ENCODE results near the gene SOST.
A peak's percentile ranks its signal among the peaks of the same experiment; 100 is the strongest.

The SOST gene

DNA sequence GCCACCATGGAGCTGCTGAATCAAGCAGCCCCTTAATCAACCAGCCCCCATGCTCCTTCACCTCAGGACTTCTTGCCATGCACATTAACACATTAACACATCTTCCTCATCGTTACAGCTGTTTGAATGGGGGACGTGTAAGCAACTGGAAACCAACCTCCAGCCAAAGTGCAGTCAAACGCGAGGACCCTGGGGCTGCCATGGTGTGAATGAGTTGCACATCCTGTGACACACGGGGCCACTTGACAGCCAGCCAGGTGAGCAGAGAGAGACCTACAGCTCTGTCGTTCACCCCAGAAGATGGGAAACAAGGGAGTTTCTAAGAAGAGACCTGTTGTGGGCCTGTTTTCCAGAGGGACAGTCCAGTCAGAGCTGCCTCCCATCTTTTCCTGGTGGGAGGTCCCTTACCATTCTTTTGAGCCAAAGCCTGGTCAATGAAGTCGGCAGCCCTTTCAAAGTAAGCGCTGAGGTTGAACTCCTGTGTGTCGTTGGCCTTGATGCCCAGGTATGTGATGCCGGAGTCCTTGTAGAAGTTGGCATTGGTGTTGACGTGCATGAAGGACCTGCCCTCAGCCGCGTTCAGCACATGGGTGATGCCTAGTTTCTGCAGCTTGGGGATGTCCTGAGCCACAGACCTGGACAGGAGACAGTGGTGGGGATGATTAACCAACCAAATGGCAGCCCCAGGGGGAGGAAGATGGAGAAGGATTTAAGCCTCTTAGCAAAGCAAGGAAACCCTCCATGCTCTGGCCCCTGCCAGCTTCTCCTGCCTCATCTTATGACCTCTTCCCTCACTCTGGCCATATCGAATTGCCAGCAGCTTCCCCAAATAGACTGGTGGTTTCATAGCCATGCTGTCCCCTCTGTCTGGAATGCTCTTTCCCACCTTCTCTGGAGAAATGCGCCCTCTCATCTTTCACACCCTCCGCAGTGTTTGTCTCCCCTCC lies 16.0 kb upstream of the SOST start:
- no peak for DNase-seq

DNA sequence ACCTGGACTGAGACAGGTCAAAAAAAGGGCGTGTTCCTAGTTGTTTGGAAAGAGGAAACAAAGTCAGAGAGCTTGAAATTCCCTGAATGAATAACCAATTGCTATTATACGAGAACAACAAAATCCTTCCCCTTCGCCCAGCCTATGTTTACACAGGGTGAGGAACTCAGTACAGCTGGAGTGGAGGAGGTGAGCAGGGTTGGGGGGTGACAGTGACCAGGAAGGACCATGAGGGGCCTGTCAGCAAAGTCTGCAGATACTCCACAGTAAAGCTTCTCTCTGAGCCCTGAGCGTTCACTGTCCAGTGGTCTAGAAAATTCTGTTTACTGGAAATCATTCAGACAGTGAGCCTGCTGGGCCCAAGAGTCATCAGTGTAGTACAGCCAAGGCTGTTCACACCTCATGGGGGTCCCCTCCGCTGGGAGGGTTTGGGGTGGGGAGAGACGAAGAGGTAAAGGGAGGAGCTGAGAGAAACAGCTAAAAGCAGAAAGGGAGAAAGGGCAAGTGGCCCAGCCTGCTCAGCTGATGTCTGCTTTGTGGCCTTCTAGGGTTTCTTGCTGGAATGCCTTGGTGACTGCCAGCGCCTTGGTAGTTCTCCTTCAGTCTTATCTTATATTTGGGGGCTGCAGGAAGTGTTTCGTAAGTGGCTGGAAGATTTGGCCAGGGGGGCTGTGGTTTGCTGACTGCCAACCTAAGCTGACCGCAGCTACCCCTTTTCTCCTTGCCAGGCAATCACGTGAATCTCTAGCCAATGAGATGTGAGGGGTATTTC lies 14.5 kb upstream of the SOST start:
- no peak for DNase-seq

DNA sequence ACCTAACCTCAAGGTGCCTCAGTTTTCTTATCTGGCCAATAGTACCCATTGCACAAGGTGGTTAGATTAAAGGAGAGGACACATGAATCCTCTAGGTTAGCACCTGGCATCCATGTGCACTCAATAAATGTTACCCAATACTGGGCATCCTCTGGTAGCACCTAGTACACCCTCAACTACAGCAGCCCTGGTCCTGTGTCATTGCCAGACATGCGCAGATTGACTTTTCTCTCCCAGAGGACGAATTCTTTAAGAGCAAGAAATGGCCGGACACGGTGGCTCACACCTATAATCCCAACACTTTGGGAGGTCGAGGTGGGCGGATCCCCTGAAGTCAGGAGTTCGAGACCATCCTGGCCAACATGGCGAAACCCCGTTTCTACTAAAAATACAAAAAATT lies 12.9 kb upstream of the SOST start:
- DNase-seq = no peak

DNA sequence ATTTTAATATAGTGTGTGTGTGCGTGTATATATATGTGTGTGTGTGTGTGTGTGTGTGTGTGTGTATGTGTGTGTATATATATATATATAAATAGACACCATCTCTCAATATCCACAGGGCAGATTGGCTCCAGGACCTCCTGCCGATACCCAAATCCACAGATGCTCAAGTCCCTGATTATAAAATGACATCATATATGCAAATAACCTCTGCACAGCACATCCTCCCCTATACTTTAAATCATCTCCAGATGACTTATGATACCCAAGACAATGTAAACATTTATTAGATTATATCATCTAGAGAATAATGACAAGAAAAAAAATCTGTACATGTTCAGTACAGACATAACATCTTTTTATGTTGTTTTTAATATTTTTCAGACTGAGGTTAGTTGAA lies 12.4 kb upstream of the SOST start:
- DNase-seq = no peak

DNA sequence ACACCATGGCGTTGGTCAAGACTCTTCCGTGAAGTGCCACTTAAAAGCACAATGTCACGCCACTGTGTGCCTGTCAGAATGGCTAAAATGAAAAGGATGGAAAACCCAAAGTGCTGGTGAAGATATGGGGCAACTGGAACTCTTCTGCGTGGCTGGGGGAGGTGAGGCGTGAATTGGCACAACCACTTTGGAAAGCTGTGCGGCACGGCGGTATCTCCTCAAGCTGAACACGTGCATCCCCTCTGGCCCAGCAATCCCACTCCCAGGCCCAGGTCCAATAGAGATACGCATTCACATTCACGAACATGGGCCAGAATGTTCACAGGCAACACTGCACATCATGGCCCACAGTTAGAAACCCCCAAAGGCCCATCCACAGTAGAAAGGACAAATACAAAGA lies 11.3 kb upstream of the SOST start:
- no peak for DNase-seq

DNA sequence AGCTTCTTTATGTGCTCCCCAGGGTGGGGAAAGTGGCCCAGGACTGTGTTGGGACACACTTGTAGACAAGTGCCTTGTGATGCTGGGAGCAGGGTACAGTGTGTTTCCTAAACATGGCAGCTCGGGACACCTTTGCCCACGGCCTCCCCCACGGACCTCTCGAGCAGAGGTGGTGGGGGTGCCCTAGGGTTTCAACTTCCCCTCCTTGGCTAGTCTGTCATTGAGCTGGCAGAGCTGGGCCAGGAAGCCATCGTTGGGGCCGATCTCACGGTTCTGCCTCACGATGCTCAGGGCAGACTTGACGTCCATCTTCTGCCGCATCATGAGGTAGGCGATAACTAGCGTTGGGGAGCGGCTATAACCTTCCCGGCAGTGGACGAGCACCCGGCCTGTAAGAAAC lies 10.8 kb upstream of the SOST start:
- no peak for DNase-seq

DNA sequence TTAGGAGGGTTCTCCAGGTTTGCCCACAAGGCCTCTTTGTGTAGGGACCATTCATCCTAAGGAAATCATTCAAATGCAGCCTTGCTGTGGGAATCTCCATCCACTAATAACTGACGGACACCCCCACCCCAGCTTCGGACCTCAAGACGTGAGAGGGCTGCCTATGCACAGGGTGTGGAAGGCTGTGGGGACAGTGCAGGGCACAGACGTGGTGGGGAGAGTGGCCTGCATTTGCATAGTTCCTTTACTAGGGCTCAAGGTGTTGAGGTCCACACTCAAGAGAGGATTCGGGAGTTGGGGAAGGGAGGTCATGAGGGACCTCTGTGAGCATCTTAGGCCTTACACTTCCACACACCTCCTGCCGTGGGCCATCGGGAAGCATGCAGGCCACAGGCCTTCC lies 10.4 kb upstream of the SOST start:
- DNase-seq = no peak

DNA sequence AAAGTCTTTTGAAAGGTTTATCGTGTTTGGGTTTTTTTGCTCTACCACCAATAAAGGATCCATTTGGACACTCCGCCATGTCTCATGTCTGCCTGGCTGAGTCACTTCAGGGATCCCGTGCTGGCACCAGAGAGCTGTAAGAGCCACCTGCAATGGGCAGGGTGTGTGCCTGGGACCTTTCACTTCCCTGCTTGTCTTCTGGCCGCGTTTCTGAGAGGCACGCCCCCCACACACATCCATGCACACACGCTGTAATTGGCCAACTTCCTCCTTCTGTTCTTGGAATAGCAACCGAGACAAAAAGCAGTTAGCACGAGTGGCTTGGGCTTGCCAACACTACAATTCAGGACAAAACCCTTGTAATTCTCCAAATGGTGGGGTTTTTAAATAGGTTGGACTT lies 9.8 kb upstream of the SOST start:
- no peak for DNase-seq

DNA sequence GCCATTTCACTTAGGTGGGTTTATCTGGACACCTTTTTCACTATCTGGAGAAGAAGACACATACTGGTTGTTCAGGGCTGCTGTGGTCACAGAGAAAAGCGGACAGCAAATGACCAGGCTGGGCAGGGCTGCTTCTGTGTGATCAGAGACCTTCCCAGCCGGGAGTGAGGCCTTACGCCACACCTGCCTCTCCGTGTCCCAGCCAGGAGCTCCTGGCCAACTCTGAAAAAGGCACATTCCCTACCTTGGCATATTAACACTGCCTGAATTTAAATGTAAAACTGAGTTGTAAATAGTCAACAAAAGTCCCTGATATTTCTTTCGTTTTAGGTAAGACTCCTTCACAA lies 9.1 kb upstream of the SOST start:
- DNase-seq = no peak

DNA sequence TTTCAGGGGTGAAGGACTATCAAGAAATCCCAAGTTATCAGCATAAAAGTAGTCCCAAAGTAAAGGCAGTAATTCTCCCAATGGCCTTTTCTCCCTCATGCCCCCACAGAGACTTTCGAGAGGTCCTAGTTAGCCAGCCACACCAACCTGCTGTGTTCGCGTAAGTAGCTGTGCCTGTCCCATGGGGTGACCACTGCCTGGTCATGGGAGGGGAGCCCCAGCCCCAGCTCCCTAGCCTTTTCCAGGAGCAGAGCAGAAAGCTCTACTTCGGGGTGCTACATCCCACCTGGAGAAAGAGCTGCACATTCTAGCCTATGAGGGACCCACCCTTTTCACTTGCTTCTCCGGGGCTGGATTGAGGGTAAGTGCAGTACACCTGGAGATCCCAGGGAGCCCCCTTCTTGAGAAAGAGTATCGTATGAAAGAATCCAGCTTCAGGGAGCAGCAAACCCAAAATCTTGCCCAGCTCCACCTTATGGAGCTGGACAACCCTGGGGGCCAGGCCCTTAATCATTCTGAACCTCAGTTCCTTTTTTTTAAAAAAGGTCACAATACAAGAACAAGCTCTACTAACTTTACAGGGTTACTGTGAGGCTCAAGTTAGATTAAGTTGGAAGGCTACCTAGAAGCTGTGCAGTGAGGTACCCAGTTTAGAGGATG lies 8.6 kb upstream of the SOST start:
- DNase-seq = no peak

DNA sequence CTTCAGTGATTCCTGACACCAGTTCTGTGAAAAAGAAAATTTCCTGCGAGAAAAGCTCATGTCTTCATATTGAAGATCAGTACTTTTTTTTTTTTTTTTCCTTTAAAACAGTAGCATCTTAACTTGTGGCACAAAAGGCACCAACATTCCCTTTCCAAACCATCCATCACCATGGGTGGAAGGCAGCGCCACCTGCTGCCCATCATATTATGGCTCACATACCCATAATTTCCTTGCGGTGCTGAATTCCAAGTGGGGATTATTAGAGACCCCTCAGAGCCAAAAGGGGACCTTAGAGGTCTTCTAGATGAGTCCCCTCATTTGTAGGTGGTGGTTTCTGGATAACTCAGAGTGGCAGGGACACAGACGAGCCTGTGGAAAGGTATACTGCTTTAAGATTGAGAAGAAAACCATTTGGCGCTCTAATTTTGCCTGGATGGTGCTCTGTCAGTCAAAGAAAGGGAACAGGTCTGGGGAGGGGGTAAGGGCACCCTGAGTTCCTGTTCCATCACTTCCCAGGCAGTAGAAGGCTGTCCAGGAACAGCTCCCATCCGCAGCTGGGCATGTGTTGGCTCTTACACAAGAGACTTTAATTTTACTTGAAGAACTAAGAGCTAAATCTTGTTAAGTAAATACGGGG lies 7.9 kb upstream of the SOST start:
- peak; percentile 62 for DNase-seq

DNA sequence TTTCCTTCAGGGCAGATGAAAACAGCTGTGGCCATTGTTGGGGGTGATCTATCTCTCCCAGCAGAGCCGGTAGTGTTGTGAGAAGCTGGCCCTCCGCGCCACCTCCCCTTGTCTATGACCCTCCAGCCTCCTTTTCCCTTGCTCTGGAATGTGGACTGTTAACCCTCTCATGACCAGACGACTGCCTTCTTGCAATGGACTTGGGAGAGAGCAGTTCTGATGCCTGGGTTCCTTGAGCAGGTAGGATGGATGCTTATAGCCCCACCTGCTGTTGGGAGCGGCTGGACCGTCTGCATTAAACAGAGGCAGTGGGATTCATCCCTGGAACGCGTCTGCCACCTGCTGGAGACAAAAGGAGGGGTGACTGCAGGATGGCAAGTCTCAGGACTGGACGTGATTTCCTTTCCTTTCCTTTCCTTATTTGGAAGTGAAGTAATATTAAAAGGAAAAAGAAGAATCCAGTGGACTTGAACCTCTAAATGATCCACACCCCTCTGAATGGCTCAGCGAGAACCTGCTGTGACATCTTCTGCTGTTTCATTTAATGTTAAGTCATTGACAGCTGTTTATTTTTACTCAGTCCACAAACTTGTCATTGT lies 1.8 kb upstream of the SOST start:
- DNase-seq = peak; percentile 92

DNA sequence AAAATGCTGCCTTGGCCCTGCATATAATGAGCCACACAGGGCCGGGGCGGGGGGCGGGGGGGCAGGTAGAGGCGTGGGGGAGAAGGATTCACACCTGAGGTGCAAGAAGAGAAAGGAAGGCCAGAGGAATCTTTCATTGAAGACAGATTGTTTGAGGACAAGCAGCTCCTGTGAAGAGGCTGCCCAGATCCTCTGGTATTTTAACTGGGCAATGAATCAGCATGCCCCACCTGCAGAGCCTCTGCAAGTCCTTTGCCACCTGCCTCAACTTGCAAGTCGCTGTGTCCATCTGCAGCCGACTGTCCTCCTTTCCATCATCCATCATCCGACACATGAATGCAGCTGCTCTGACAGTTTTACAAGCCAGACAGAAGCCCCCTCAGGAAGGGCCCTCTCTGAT lies 1.2 kb upstream of the SOST start:
- no peak for DNase-seq

DNA sequence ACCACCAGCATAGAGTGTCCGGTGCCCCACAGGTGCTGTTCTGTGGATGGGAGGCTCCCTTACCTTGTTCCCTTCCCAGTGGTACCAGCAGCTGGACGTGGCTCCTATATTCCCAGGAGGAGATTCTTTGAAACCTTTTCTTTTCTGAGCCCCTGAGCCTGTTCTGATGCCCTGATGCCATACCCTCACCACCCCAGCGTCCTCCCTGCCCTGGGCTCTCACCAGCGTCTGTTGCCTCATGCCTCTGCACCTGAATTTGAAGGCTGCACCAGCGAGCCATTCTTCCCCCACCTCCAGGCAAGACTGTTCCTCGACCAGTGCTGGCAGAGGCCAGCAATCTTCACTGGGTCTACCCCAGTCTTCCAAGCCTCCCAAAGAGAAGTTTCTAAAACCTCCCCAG lies 505 bp downstream of the SOST start:
- DNase-seq = no peak

DNA sequence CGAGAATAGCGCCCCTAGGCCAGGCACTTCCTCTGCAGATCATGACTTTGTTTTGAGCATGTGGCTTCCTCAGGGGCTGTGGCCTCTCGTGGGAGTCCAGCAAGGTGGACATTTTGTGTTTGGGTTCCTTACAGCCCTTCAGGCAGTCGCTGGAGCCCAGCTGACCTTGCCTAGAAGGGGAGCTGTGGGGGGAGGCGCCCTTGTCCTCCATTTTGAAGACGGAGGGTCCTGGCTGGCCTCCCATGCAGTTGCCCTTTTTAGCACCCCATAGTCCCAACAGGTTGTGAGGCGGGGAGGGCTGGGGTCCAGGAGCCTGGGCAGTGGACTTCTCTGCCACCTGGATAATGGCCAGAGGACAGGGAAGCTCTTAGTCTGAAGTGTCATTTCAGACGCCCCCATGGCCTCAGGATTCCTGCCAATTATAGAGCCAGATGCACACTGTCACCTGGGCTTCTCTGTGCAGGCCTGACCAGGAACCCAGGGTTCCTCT lies 1.4 kb downstream of the SOST start:
- no peak for DNase-seq

DNA sequence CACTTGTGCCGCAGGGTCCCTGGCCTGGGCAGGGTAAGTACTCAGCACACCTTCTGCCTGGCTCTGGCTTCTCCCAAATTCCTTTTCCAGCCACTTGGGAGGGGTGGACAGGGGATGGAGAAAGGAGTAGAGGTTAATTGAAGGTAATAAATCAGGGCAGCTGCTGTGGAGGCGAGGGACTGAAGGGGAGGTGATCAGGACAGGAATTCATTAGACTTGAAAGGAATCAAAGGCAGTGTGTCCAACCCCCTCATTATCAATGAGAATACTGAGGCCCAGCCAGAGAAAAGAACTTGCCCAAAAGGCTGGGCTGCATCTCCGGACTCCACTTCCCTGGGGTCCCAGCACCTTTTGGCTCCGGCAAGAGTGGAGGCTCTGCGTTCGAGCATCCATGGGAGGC lies 2.4 kb downstream of the SOST start:
- DNase-seq = no peak

DNA sequence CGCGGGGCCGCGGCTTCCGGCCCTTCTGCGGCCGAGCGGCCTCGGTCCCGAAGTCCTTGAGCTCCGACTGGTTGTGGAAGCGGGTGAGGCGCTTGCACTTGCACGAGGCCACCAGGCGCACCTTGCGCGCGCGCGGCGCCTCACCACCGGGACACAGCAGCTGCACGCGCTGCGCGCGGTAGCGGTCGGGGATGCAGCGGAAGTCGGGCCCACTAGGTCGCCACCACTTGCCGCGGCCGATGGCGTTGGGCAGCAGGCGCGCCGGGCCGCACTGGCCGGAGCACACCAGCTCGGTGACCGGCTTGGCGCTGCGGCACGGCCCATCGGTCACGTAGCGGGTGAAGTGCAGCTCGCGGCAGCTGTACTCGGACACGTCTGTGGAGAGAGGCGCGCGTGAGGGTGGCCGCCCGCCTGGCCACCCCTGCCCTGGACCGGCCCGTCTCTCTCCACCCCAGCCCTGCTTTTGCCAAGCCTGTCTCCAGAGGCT lies 3.2 kb downstream of the SOST start:
- DNase-seq = no peak

DNA sequence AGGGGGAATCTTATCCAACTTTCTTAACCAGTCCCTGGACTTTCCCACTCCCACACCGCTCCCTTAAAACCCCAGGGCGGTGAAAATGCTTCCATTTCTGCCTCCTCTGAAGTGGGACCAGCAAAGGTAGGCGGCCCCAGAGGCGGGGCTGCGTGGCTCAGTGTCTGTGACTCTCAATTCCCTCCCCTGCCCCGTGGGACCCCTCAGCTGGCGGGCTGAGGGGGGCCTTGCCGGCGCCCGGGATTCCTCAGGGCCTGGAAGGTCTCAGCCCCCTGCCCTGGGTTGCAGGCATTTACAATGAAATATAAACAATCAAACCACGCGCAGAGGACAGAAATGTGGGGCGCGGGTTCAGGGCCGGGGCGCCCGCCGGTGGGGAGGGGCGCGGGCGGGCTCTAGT lies 3.6 kb downstream of the SOST start:
- no peak for DNase-seq

DNA sequence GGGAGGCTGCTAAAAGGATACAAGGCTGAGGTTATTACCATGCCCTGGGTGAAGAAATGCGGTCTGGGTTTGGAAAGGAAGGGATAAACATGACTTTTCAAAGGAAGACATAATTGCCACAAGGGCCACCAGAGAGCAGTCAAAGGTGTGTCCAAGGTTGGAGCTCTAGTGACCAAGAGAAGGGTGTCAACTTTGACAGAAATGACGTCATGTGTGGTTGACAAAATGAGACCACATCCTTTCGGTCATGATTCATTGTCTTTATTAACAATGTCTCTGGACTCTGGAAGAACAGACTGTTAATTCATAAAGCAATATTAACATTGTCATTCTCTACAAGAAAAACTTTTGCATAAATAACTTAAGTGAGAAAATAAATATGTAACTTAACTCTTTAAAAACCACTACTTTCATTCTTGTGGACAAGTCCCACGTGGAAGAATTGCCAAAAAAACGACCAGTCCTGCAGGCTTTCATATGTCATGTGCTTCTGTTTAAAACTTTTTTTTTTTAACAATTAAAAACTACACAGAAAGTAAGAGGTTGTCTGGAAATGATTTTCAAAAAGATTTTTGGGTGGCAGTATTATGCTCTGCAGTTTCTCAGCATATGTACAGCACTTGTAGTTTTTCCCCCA lies 5.0 kb downstream of the SOST start:
- no peak for DNase-seq

DNA sequence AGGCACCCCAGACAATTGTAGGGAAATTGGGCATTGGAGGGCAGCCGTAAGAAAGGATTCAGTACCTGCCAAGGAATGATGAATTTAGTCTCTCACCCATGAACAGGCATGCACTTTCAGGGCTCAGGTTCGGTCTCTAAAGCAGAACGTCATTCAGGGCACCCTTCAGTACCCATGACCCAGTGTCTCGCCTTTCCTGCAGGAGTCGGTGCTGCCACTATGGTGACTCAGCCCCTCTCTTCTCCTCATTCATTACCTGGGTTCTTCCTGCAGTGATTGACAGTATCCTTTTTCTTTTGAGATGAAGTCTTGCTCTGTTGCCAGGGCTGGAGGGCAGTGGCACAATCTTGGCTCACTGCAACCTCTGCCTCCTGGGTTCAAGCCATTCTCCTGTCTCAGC lies 8.4 kb downstream of the SOST start:
- no peak for DNase-seq

DNA sequence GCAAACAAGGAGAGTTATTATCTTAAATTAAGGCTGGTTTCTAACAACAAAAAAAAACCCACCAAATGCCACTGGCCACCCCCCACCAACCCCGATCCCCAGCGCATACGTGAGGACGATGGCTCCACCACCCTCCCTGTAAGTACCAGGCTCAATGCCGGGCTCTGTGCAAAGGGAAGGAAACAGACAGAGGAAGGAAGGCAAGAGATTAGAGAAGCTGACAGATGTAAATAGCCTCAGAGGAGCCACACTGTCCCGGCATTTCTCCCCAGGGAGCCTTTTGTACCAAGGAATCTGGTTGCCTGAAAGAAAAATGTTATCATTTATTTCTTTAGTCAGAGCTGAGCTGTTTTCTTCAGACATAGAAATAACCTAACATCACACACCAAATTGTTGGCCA lies 13.1 kb downstream of the SOST start:
- DNase-seq = no peak

DNA sequence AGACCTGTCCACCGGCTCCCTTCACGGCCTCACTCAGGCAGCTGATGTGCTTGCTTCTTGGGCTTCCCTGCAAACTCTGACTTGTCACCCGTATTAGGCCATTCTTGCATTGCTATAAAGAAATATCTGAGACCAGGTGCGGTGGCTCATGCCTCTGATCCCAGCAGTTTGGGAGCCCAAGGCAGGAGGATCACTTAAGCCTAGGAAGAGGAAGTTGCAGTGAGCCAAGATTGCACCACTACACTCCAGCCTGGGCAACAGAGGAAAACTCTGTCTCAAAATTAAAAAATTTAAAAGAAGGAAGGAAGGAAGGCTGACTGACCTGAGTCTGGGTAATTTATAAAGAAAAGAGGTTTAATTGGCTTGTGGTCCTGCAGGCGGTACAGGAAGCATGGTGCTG lies 17.0 kb downstream of the SOST start:
- DNase-seq = no peak
